Right hindlimb (tissue), 1 donor: Measurements from ENCODE around the gene CHD2.
"Not testable (repeated sequence)": the region's sequence is repeated elsewhere in the genome, so short reads cannot be mapped to it uniquely, and the experiment has no call there.

ENCODE experiments used
- DNase-seq: peaks from one replicate; pipeline ENCODE4 v3.0.0-alpha.2; 2018

The CHD2 gene

DNA sequence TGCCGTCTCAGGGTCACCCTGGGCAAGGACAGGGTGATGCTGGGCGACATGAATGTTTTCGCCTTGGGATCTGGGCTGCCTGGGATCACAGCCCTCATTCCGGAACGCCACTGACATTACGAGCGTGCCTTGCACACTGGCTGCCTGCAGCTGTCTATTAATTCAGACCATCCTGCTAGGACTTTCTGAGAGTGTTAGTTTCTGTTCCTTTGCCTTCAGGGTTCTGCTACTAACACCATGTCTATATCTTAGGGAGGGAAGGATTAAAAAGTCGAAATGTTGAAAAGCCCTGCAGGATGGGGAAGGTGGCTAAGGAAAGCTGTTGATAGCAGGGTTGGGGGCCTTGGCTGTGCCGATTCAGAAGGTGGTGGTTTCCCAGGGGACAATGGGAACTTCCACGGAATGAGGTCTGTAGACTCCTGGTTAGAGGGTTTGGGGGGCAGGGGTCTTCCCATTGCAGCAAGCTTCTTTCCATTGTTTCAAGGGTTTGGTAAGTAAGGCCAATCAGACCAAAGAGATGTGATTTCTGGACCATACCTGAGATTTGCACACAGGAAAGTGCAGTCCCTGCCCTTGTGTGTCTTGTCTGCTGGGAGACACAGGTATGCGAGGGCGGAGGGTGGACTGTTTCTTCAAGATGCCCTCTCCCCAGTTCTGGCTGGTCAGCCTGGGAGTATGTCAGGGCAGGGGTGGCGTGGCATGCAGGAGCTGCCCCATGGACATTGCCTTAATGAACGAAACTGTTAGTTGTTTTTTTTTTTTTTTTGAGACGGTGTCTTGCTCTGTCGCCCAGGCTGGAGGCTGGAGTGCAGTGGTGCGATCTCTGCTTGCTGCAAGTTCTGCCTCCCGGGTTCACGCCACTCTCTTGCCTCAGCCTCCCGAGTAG, 137.9 kb downstream of the CHD2 start:
- DNase-seq, result peak; percentile 19

DNA sequence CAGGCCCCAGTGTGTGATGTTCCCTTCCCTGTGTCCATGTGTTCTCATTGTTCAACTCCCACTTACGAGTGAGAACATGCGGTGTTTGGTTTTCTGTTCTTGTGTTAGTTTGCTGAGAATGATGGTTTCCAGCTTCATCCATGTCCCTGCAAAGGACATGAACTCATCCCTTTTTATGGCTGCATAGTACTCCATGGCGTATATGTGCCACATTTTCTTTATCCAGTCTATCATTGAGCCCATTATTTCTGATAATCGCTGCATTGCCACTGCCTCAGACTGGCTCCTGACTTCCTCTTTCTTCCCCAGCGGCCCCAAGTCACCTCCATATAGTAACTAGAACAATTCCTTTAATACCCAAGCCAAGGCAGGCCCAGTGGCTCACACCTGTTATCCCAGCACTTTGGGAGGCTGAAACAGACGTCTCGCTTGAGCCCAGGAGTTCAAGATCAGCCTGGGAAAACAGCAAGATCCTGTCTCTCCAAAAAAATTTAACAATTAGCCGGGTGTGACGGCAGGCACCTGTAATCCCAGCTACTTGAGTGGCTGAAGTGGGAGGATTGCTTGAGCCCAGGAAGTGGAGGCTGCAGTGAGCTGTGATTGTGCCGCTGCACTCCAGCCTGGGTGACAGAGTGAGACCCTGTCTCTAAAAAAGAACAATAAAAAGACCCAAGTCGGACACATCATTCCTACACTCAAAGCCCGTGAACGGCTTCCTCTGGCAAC, 139.6 kb downstream of the CHD2 start:
- not testable (repeated sequence) for DNase-seq

DNA sequence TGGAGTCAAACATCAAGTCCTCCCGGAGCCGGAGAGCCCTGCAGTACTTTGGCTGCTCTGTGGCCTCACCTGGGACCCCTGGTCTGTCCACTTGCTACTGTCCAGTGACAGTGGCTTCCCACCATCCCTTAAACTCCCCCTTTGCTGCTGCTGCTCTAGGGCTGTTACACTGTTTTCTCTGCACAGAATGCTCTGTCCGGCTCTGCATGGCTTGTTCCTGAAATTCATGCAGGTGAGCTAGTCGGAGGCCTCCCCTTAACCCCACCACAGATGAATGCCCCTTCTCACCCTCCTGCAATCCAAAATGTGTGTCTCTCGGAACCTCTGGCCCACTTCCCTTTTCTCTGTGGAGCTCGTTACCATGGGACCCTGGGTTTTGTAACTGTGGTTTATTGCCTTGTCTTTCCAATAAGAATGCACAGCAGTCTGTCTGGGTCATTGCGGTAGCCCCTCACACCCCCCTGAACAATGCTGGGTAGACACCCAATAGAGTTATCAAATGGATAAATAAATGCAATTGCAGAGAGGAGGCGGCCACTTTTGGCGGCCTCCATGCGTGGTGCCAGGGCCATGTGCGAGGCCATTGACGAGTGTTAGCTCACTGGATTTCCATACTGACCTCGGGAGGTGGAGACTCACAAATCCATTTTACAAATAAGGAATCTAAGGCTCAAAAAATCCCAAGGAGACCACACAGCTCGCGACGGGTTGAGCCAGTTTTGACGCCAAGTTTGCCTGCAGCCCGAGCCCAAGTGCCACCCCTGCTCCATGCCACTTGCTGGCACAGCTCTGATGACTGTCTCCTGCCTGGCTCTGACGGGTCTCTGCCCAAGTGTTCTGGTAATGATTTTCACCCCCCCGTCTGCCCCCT, 140.4 kb downstream of the CHD2 start:
- no peak for DNase-seq

DNA sequence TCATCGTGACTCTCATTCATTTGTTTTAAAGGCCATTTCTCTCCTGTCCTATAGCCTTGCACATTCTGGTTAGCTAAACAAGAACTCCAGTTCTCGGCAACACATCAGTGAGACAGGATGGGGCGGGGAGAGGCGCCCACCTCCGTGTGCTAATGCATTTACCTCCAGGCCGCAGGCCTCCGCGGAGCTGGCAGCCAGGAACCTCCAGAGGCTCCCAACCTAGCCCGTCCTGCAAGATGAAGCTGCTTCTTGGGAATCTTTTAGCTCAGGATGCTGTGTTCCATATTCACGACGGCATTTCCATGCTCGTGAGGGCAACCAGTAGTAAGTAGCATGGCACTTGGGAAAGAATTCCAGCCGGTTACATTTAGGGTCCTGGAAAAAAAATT, 141.0 kb downstream of the CHD2 start:
- no peak for DNase-seq

DNA sequence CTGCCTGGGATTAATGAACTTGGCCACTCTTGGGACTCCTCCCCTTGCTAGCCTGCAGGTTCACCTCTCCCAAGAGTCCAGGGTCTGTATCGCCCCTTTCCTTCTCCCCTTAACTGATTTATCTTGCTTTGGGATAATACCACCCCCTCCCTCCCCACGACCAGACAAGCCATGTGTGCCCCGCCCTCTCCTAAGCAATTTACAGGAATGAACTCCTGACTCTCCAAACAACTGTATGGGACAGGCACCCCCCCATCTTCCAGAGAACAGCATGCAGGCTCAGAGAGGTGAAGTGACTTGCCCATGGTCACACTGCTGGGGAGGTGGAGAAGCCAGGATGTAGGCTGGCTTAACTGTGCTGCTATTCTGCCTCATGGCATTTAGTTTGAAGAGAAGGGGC, 142.1 kb downstream of the CHD2 start:
- no peak for DNase-seq

DNA sequence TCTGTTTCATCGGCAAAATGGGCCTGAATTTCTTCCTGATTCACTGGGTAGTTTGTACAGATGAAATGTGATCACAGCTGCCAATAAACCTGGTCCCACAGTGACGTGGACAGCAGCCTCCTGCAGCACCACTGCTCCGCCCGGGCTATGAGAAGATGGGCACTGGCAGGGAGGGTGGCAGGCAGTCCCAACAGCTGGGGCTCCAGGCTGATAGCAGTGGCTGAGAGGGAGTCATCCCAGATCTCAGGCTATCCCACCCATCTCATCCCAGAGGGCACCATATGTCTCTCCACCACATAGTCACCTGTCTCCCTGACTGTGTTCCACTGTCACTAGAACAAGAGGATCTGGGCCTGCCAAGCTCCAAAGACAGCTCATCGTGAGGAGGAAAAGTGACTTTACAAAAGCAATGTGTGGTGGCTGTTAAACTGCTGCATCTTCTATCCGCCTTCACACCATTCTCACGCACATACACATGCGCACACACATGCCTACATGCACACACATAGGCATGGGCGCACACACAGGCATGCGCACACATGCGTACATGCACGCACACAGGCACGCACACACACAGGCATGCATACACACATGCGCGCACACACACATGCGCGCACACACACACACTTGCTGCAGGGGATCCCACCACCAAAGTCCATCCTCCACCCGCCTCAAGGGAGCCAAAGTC, 142.7 kb downstream of the CHD2 start:
- DNase-seq, result no peak

DNA sequence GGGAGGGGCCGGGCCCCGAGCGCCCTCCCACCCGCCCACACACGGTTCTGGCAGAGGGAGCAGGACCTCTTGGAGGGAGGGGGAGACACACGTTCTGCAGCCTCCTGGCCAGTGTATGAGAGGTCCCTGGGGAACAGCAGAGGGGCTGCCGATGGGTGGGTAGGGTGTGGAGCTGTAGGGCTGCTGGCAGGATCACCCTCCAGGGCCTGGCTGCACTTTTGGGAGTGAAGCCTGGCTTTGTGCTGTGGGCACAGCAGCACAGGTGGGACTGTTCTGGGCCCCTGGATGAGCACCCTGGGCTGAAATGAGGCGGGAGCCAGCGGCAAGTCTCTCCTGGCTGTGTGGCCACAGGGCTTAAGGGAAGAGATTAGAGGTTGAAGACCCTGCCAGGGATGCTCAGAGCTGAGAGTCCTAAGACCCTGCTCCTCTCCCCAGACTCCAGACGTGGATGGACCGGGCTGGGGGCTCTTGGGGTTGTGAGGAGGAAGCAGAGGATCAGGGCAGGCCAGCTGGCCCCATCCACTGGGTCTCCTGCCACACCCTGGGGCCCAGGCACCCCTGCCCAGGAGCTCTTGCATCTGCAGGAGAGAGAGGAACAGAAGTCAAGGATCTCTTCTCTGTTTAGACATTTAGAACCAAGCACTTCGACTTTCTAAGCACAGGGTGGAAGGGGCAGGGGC, 143.6 kb downstream of the CHD2 start:
- DNase-seq, result no peak

DNA sequence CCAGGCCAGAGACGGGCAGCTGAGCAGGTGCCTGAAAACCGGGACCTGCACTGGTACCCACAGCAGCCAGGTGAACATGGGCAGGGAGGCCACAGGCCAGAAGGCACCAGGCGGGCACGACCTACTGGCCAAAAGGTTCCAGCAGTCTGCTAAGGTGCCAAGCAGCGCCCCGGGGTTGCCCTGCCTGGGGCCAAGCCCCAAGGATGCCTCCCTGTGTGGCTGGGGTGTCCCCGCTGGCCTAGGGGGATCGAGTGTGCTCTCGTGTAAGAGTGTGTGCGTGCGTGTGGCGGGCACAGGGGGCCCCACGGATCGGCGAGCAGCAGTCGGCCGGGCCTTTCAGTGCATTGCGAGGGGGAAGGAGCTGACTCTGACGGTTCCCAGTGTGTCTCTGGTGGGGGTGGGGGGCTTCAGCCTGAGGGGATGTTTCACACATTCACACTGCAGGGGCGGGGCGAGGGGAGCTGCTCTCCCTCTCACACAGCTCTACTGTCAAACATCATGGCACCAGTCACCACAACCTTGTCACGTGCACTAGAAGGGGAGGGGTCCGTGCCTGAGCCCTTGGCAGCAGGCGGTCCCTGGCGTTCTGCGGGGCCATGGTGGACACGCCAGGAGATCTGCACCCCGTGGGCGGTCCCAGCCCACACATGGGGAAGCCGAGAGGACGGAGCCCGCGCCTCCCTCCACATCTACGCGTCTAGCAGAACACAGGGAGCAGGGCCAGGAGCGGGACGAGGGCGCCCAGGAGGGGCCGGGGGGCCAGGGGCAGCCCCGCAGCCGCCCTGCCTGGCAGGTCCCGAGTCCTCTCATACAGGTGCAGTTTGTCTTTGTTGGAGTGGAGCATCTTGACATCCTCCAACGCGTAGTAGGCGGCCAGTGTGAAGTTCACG, 144.4 kb downstream of the CHD2 start:
- DNase-seq, result no peak

DNA sequence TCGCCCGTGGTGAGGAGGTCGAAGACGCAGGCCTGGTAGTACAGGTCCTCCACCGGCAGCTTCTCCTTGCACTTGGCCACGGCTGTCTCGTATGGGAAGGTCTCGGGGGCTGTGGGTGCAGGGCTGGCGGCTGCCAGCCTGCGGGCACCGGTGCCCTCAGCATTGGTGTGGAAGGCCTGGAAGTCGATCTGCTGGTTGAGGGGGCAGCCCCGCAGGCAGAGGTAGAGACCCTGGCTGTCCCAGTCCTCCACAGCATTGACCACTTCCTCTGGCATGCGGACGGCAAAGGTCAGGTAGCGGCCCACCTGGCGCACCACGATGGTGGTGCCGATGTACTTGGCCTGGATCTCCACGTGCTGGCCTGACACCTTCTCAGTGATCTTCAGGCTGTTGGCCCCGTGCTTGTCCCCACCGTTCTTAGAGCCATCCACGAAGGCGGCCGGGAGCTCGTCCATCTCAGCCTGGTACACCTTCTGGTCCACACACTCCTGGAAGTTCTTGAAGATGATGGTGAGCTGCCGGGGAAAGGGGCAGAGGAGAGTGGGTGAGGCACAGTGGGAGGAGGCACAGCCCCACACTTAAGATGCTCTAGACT, 145.2 kb downstream of the CHD2 start:
- DNase-seq, result no peak

DNA sequence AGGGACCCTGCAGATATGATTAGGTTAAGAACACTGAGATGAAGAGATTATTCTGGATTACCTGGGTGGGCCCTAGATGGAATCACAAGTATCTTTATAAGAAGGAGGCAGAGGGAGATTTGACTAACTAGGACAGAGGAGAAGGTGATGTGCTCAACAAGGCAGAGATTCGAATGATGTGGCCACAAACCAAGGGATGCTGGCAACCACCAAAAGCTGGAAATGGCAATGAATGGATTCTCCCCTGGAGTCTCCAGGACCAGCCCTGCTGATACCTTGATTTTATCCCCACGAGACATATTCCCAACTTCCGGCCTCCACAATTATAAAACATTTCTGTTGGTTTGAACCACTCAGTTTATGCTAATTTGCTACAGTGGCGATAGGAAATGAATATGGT, 146.0 kb downstream of the CHD2 start:
- DNase-seq, result no peak

DNA sequence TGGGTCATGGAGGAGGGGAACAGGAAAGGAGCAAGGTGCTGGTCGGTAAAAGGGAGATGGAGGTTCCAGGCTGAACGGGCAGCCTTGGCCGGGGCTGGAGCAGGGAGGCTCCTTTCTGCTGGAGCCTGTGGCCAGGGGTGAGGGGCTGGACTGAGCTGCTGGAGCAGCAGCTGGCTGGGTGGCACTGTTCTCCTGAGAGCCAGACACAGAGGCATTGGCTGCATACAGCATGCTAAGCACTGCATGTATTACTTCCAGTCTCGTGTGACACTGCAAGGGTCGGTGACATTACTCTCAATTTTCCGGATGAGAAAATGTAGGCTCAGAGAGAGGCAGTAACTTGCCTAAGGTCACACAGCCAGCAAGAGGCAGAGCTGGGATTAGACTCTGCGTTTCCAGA, 146.6 kb downstream of the CHD2 start:
- no peak for DNase-seq

DNA sequence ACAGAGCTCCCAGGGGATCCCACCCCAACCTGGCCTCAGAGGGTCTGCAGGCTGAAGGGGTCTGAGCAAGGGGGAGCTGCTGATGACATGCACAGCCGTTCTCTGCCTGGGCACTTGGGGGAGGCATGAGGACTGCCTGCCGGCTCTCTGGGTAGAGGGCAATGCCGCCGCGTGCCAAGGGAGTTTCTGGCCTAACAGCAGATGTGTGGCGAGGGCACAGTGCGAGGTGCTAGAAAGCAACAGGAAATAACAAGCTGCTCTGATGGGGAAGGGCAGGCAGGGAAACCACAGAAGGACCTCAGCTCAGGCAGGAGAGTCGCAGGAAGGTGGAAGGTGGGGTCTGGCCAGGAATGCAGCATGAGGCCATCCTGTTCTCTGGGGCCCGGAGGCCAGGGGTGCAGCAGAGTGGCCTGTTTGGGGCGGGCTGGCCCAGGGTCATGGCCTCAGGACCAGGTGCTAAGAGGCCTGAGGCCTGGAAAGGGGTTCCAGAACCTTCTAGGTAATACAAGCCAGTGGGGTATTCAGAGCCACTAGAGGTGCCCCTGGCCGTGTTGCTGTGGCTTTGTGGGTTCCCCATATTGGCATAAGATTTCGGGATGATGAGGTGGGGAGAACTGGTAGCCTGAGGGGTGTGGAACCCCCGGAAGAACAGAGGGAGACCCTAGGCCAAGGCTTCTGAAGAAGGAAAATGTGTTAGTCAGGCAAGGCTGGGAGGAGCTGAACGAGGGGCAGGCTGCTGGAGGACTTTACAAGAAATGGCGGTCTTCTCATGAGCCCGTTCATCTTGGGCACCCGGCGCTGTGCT, 147.7 kb downstream of the CHD2 start:
- DNase-seq, result no peak

DNA sequence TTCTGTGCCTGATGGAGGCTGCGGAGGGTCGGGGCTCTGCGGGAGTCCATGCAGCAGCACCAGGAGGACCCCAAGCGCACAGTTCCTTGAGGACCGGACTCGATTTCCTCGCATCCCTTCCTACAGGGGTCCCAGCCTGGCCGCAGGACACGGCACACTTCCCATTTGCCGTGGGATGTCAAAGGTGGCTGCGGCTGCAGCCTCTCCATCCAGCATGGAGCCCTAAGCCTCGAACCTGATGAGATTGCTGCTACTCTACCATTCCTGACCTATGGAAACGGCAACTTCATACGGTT, 148.2 kb downstream of the CHD2 start:
- DNase-seq, result no peak

DNA sequence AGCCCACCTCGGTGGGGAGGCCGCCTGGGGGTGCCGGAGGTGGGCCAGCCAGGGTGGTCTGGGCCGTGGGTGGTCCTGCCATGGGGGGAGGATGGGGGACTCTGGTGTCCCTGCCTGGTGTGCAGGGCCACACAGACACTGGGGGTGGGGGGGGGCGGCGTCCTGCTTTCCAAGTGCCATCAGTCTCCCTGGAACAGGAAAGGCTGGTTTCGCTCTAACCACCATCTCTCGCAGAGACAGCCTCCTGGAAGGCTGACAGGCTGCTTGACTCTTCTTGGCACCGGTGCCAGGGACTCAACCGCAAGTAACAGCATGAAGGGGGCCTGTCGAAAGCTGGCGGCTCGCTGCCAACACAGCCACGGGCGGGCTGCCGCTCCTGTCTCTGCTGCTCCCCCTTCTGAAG, 148.6 kb downstream of the CHD2 start:
- peak; percentile 70 for DNase-seq

DNA sequence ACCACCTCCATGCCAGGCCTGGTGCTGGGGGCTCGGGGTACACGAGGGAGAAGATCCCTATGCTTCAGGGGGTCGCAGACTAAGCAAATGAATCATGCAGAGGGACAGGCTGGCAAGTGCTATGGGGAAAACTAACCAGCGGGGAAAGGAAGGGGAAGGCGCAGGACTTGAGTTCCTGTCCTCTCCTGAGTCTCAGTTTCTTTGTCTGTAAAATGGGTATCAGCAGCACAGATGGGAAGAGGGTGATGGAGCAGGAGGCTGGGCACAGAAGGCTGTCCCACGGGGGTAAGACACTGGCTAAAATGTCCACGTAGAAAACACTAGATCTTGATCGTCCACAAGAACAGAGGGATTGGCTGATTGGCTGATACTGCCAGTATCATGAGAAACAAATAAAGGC, 149.1 kb downstream of the CHD2 start:
- no peak for DNase-seq

DNA sequence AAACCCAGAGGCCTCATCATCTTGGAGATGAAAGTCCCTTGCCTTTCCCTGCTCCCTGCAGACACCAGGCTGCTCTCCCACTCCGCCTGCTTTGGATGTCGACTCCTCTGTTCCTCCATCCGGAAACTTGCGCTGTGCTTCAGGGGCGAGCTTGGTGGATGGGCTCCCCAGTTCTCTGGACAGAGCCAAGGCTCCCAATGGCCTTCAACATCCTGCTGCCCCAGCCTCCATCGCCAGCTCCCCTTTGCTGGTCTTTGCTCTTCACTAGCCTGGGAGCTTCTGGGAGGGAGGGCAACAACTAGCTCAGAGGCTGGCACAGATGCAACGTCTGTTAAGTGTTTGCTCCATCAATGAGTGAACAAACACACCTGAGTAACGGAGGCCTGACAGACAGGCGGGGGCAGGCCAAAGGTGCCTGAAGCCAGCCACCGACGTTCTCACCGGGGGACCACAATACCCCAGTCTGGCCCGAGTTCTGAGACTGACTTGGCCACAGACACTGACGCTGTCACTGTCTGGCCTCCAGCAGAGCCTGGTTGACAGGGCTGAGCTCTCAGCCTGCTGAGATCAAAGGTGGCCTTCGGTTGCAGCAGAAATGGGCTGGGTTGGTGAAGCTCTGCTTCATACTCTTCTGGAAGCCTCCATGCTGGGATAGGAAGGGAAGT, 149.9 kb downstream of the CHD2 start:
- no peak for DNase-seq

DNA sequence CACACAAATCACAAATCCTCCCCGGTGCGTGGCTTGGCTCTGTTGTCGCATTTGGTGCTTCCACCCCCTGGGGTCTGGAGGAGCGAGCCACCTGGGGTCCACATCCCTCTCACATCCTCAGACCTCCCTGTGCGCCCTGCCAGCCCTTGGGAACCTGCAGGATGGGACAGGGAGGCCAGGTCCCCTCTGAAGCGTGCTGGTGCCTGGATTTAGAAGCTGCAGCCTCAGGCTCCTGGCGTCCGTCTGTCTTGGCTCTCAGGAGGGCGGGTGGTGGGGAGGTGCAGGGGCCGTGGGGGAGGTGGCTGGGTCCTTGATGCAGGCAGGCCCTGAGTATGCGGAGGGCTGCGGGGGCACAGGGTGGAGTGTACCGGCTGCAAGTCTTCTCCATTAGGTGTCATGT, 150.5 kb downstream of the CHD2 start:
- DNase-seq, result no peak

DNA sequence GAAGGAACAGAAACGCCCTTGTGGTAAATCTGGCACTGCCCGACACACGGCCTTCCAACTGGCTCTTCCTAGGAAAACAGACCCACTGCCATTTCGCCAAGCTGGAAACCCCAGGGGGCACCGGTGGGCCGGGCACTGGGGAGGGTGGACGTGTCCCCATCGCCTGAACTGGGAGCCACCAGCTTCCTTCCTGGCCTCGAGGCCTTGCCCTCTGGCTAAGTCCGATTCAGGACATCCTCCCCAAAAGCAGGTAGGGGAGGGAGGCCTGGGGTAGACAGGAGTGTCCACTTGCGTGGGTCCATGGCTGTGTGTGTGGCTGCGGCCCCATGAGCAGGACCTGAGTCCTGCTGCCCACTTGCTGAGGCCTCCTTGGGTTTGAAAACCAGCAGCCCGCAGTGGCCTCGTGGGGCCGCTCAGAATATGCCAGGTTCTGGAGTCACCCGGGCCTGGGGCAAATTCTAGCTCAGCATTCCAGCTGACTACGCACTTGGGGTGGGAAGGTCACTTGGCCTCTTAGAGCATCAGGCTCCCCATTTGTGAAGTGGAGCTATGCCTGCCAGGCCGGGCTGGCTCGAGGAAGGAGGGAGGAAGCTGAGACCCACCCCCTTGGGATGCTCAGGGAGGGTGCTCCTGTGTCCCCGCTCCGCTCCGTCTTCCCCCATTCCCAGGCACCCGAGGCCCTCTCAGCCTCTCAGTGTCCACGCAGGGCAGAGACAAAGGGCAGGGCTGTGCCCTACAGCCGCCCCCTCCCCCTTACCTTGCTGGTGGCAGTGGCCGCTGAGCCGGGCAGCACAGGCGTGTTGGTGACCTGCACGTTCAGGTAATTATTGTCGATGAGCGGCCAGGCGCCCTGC, 151.3 kb downstream of the CHD2 start:
- DNase-seq, result no peak
